Dedifferentiated amniotic fluid mesenchymal stem cell (primary cell): Measurements from ENCODE around the gene NAV3.

Experiments
- DNase-seq: peaks from one replicate; pipeline ENCODE4 v3.0.0-alpha.2; 2016; ENCODE audit errors: extremely low spot score

Gene NAV3

DNA sequence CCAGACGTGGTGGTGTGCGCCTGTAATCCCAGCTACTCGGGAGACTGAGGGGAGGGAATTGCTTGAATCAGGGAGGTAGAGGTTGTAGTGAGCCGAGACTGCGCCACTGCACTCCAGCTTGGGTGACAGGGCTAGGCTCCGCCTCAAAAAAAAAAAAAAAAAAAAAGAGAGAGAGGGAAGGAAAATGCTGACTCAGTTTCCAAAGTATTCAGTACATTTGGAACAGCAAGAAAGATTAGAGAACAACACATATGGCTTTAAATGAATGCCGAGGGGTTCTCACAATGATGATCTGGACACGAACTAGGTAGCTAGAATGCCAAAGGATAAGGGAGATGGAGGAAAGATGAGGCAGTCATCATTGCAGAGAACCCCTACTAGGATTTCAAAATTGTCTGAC is 97.4 kb downstream of the NAV3 start:
- DNase-seq = no peak

DNA sequence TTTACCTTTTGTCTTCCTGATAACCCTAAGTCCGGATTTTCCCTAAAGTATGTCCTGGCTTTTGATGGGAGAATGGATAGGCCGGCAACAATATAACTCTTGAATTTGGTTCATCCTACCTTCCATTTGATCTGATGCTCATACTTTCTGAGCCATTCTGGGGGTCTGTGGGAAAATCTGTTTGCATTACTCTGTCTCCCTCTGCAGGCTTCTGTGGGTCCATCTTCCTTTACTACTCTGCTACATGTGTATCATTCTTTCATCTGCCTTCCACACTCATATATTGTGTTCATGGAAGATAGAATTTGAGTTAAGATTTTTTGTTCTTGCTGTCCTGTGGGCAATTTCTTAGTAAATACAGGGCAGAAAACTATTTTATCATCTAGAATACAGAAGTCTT is 101.5 kb downstream of the NAV3 start:
- no peak for DNase-seq

GRCh38 chr12:77938301-77938700 is 107.6 kb downstream of the NAV3 start:
- DNase-seq = no peak

DNA sequence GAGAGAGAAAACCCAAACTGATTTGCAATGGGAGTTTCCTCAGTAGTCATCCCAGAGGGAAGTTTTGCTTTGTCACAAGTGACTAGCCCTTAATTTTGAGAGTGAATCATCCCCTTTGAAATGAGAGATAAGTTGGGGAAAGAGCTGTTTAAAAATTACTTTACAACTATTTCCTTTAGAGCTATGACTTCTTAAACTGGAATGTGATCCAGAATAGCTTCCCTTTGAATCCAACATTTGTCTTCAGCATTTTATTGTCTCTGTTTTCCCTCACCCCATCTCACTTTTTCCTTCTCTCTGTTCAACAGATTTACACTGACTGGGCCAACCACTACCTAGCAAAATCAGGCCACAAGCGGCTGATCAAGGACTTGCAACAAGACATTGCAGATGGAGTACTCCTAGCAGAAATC is 109.3 kb downstream of the NAV3 start:
- peak; percentile 70 for DNase-seq

- DNase-seq = peak; percentile 45
These were observed 109.9 kb downstream of the NAV3 start for GRCh38 chr12:77940567-77940966.

- DNase-seq = no peak
These were observed 110.7 kb downstream of the NAV3 start for GRCh38 chr12:77941401-77941800.

GRCh38 chr12:77943466-77943865 is 112.8 kb downstream of the NAV3 start:
- DNase-seq = peak; percentile 51

GRCh38 chr12:77946541-77947061 is 115.9 kb downstream of the NAV3 start:
- peak; percentile 53 for DNase-seq

DNA sequence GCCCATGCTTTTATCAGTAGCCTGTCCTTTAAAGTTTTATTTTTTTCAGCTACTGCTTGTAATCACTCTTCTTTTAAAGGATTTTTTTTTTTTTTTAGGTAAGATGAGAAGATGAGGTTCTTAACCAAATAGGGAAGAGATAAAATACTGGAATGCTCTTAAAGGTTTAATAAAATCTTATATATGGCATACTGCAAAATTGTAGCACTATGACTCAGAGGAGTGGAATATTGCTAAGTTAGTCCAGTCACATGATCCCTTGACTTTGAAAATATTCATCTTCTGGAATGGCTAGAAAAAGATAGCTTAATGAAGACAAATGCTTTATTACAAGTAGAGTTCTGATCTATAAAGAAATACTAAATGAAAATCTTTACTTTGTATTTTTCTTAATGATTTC is 116.6 kb downstream of the NAV3 start:
- DNase-seq = peak; percentile 61

- no peak for DNase-seq
These were observed 117.1 kb downstream of the NAV3 start for GRCh38 chr12:77947746-77948145.

GRCh38 chr12:77949943-77950342 is 119.2 kb downstream of the NAV3 start:
- DNase-seq = no peak

DNA sequence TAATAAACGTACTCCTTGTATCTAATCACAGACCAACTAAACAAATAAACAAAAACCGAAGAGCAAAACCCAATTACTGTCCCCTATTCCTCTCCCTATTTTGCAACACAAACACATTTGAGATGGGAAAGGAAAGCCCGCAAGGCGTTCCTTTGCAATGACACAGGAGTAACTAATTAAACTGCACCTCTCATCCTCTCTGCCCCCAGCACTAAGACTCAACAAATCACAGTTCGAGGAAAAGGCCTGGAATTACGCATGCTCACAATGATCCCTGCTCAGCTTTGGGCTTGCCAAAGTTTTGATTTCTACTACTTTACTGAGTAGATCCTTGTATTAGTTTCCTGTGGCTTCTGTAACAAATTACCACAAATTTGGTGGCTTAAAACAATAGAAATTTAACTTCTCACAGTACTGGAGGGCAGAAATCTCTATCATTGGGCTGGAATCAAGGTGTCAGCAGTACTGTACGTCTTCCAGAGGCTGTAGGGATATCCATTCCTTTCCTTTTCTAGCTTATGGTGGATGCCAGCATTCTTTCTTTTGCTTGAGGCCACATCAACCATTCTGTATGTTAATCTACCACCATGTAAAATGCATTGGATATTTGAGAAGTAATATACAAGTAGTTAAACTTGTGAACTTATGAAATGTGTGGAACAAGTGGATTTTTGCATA is 123.0 kb downstream of the NAV3 start:
- no peak for DNase-seq

- no peak for DNase-seq
These were observed 123.5 kb downstream of the NAV3 start for GRCh38 chr12:77954206-77954555.

DNA sequence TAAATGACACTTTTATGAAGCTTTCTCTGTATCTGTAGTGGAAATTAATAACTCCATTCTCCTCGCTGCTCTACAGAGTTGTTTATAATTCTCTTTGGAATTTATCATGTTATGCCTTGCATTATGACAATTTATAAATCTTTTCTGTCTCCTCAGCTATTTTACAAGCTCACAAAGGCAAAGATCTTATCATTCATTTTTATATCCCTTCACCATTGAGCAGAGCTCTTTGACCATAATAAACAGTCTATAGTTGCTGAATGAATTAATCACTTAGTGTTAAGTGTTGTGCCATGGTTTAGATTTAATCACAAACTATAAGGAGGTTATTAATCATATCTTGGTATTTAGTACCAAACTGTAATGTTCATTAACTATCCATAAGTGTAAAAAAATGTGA is 126.4 kb downstream of the NAV3 start:
- DNase-seq = no peak

DNA sequence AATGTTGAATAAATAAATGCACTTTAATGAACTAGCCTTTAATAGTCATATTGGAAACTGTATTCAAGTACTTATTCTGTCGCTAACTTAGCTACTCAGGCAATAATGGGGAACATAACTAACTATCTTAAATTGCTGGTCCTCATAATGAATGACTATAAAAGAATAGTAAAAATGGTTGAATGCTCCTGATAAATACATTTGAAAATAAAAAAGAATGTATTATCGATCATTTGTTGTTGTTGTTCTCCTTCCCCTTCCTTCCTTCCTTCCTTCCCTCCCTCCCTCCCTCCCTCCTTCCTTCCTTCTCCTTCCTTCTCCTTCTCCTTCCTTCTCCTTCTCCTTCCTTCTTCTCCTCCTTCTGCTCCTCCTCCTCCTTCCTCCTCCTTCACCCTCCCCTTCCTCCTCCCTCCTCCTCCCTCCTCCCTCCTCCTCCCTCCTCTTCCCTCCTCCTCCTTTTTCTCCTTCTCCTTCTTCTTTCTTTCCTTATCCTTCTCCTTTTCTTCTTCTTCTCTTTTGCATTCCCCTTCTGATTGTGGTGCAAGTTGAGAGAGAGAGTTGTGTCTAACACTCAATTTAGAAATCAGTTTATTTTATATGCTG is 133.0 kb downstream of the NAV3 start:
- DNase-seq = no peak

DNA sequence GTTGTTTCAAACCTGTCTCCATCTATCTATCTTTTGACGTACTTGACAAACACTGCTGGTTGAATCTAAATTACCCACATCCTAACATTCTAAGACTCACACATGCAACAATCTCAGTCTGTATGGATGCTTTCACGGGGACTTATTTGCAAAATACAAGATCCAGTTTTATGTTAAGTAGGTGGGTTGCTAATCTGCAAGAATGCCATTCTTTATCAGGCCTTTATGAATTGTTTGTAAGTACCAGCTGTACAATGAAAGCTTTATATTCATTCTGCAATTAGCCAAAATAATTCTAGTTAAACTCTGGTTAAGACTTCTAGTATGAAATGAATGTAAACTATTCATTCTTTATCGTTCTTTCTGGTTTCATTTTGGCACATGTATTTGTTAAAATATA is 135.1 kb downstream of the NAV3 start:
- DNase-seq = no peak

GRCh38 chr12:77968021-77968420 is 137.3 kb downstream of the NAV3 start:
- no peak for DNase-seq

- no peak for DNase-seq
These were observed 137.9 kb downstream of the NAV3 start for GRCh38 chr12:77968571-77968970.

DNA sequence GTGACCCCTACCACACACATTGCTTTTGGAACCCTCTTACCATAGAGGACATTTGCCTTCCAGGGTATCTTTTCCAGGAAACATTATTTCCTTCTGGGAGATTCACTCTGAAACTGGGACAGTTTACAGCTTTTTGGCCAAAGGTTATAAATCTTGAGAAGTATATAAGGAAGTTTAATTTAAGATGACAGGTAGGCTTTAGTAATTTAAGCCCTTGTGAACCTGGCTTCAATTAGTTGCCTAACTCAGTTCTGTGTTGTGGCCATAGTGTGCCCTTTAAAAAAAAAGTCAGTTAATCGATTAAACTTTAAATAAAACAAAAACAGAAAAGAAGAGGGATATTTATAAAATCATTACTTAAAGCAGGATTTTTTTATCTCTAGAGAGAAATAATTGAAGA is 142.9 kb downstream of the NAV3 start:
- DNase-seq = no peak

- no peak for DNase-seq
These were observed 144.0 kb downstream of the NAV3 start for GRCh38 chr12:77974645-77975044.

- no peak for DNase-seq
These were observed 149.0 kb downstream of the NAV3 start for GRCh38 chr12:77979597-77980250.

DNA sequence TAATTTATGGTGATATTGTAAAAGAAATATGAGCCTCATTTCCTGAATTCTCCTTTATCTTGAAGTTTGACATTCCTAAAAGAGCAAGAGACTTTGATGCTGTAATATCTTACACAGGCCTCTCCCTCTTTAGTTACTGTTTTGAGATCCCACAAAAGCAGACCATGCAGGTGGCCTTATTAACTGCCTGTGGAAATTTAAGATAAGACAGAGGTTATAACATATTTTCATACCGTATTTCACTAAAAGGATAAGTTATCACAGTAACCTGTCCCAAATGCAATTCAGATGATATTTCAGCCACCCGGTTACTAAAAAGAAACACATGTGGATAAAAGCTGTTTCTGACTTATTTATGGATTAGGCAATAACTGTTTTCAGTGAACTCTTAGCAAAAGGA is 150.1 kb downstream of the NAV3 start:
- no peak for DNase-seq

DNA sequence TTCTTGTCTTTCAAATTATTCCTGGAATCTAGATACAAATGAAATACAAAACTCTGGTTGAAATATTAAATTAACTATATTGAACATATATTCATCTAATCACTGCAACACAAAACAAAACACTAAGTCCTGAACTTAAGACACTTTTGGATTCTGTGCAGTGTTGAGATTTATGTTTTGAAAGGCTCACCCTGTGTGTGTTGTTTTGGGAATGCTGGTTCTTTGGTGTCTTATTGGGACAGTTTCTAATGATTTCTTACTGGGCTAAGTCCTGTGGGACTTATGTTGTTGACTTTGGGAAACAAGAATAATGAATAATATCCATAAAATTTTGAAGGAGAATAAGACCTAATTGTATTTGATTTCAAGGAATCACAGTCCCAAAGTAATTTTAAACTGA is 153.2 kb downstream of the NAV3 start:
- no peak for DNase-seq
